ENCODE measurements around the gene NPHP1.
"Not testable (repeated sequence)": the region's sequence is repeated elsewhere in the genome, so short reads cannot be mapped to it uniquely, and the experiment has no call there.

Gene NPHP1

DNA sequence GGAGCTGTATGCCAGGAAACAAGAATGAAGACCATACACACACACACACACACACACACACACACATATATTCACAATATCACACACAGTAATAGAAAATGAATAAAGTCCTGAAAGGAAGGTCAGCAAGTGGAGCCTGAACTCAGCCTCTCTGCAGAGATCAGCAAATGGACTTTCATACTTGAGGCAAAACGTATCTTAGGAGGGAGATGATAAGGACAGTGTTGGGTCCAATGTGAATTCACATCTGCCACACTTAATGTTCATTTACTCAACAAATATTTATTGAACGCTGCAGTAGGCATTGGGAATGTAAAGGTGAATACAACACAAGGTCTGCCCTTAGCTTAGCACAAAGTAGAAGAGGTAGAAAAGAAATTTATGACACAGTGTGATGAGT, 10.3 kb upstream of the NPHP1 start:
- TF ChIP-seq TSHZ2 (CRISPR knock-in tag; IDR thresholded peaks at IDR 0.05) (no peak), TCF4 (CRISPR knock-in tag; IDR thresholded peaks at IDR 0.05; ENCODE audit: borderline replicate concordance) (no peak), ZNF565 (CRISPR knock-in tag; conservative IDR thresholded peaks at IDR 0.05; ENCODE audit: low read depth) (no peak), ESRRG (CRISPR knock-in tag; IDR thresholded peaks at IDR 0.05) (no peak), TOX (CRISPR knock-in tag; IDR thresholded peaks at IDR 0.05; ENCODE audit: borderline replicate concordance) (no peak), GLIS3 (CRISPR knock-in tag; IDR thresholded peaks at IDR 0.05) (no peak), SNAI2 (CRISPR knock-in tag; IDR thresholded peaks at IDR 0.05) (no peak), POU6F1 (CRISPR knock-in tag; IDR thresholded peaks at IDR 0.05; ENCODE audit: borderline replicate concordance, low read depth) (no peak), OSR1 (CRISPR knock-in tag; IDR thresholded peaks at IDR 0.05) (no peak), ZC3H10 (CRISPR knock-in tag; IDR thresholded peaks at IDR 0.05) (no peak), BACH2 (CRISPR knock-in tag; IDR thresholded peaks at IDR 0.05; ENCODE audit: borderline replicate concordance) (no peak), CSDC2 (CRISPR knock-in tag; IDR thresholded peaks at IDR 0.05) (no peak), CREB5 (CRISPR knock-in tag; IDR thresholded peaks at IDR 0.05; ENCODE audit: low read depth) (no peak), ARNTL (CRISPR knock-in tag; IDR thresholded peaks at IDR 0.05; ENCODE audit: borderline replicate concordance, low read depth) (no peak), ZFP3 (CRISPR knock-in tag; IDR thresholded peaks at IDR 0.05) (no peak), ZFP30 (CRISPR knock-in tag; IDR thresholded peaks at IDR 0.05) (no peak), ISL1 (CRISPR knock-in tag; IDR thresholded peaks at IDR 0.05) (no peak), PATZ1 (CRISPR knock-in tag; IDR thresholded peaks at IDR 0.05; ENCODE audit: borderline replicate concordance) (no peak), PPARA (CRISPR knock-in tag; IDR thresholded peaks at IDR 0.05; ENCODE audit: borderline replicate concordance) (no peak)
- TF ChIP-seq, protein P1, sequence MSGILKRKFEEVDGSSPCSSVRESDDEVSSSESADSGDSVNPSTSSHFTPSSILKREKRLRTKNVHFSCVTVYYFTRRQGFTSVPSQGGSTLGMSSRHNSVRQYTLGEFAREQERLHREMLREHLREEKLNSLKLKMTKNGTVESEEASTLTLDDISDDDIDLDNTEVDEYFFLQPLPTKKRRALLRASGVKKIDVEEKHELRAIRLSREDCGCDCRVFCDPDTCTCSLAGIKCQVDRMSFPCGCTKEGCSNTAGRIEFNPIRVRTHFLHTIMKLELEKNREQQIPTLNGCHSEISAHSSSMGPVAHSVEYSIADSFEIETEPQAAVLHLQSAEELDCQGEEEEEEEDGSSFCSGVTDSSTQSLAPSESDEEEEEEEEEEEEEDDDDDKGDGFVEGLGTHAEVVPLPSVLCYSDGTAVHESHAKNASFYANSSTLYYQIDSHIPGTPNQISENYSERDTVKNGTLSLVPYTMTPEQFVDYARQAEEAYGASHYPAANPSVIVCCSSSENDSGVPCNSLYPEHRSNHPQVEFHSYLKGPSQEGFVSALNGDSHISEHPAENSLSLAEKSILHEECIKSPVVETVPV (CRISPR knock-in tag; IDR thresholded peaks at IDR 0.05), result no peak
- ATAC-seq, result no peak

GRCh38 chr2:110213522-110213921, 8.7 kb upstream of the NPHP1 start:
- not testable (repeated sequence) for ATAC-seq

GRCh38 chr2:110211938-110212858, 7.4 kb upstream of the NPHP1 start, which contains the start of gene MTLN:
Gene MTLN, minus strand, starts transcription at chr2:110212547. Its CDS starts 22 bp downstream, at chr2:110212525.
- ATAC-seq, result peak; percentile 97
- TF ChIP-seq ARNTL (CRISPR knock-in tag; IDR thresholded peaks at IDR 0.05; ENCODE audit: borderline replicate concordance, low read depth), result no peak
- peak; percentile 71; the same call in 1 of the 2 replicates for TF ChIP-seq ZFP3 (CRISPR knock-in tag; IDR thresholded peaks at IDR 0.05)
- TF ChIP-seq TSHZ2 (CRISPR knock-in tag; IDR thresholded peaks at IDR 0.05), result peak; percentile 39; the same call in 1 of the 2 replicates
- TF ChIP-seq ZNF70 (CRISPR knock-in tag; IDR thresholded peaks at IDR 0.05), result no peak
- TF ChIP-seq PPARA (CRISPR knock-in tag; IDR thresholded peaks at IDR 0.05; ENCODE audit: borderline replicate concordance), result no peak
- TF ChIP-seq CREB5 (CRISPR knock-in tag; IDR thresholded peaks at IDR 0.05; ENCODE audit: low read depth), result no peak
